CD8-positive, alpha-beta memory T cell (primary cell): ENCODE results near the gene PRELID1. TPM values are rescaled to one million over a fixed set of nuclear protein-coding genes. Genes with fewer than 3 reads are reported as not detected.

Experiments used
- CTCF ChIA-PET: fragments of 350-600 bp; sonication (Branson Sonifier 250); formaldehyde crosslinking; loops from one replicate; lab custom pipeline; 2021; ENCODE audit warnings: antibody characterized with exemption; lab: Charles Lee
- POLR2A ChIA-PET: fragments of 350-600 bp; sonication (Branson Sonifier 250); formaldehyde crosslinking; loops from one replicate; lab custom pipeline; 2021; ENCODE audit warnings: antibody characterized with exemption; lab: Charles Lee
- DNase-seq, 5 donors: peaks; one replicate each; pipeline versions ENCODE4 v3.0.0 to v3.0.0-alpha.2; 2020 to 2022; ENCODE audit warnings: mixed read lengths in 1 of 5
- H3K27ac ChIP-seq: one replicate; pipeline ENCODE4 v1.7.0; 2013; ENCODE audit warnings: low read depth, mild to moderate bottlenecking, low read length, moderate library complexity
- H3K27me3 ChIP-seq: 2 replicates; pipeline ENCODE4 v1.7.0; 2013; ENCODE audit warnings: low read length, mild to moderate bottlenecking; ENCODE audit not compliant: insufficient read depth, poor library complexity, severe bottlenecking
- H3K36me3 ChIP-seq: 2 replicates; pipeline ENCODE4 v1.7.0; 2013; ENCODE audit warnings: mild to moderate bottlenecking, low read length, moderate library complexity; ENCODE audit not compliant: insufficient read depth
- H3K4me1 ChIP-seq: 2 replicates; pipeline ENCODE4 v1.7.0; 2013; ENCODE audit warnings: mild to moderate bottlenecking, low read length, moderate library complexity; ENCODE audit not compliant: insufficient read depth
- H3K4me3 ChIP-seq: 2 replicates; pipeline ENCODE4 v1.7.0; 2013; ENCODE audit warnings: mild to moderate bottlenecking, low read length
- H3K9me3 ChIP-seq: 2 replicates; pipeline ENCODE4 v1.7.0; 2013; ENCODE audit warnings: mild to moderate bottlenecking, low read length
- H3K27ac Mint-ChIP-seq, 8 donors: one replicate each; pipeline ENCODE4 v1.8.0; 2020 to 2021; ENCODE audit warnings: mixed read lengths in 8 of 8, mild to moderate bottlenecking in 6 of 8, inconsistent platforms in 3 of 8, moderate library complexity in 3 of 8
- H3K27me3 Mint-ChIP-seq, 2 donors: one replicate each; pipeline ENCODE4 v1.8.0; 2020 to 2021; ENCODE audit warnings: mixed read lengths in 2 of 2, mild to moderate bottlenecking in 1 of 2, moderate library complexity in 1 of 2
- H3K36me3 Mint-ChIP-seq, 3 donors: one replicate each; pipeline ENCODE4 v1.8.0; 2020 to 2021; ENCODE audit warnings: mixed read lengths in 3 of 3, inconsistent platforms in 1 of 3, mild to moderate bottlenecking in 1 of 3
- H3K4me1 Mint-ChIP-seq, 3 donors: one replicate each; pipeline ENCODE4 v1.8.0; 2020 to 2021; ENCODE audit warnings: mixed read lengths in 3 of 3, inconsistent platforms in 1 of 3, mild to moderate bottlenecking in 1 of 3
- H3K4me3 Mint-ChIP-seq, 7 donors: one replicate each; pipeline ENCODE4 v1.8.0; 2020 to 2021; ENCODE audit warnings: mixed read lengths in 7 of 7, mild to moderate bottlenecking in 6 of 7, moderate library complexity in 4 of 7, inconsistent platforms in 2 of 7
- H3K9me3 Mint-ChIP-seq, 5 donors: one replicate each; pipeline ENCODE4 v1.8.0; 2020 to 2022; ENCODE audit warnings: mixed read lengths in 5 of 5, mild to moderate bottlenecking in 3 of 5, moderate library complexity in 2 of 5, inconsistent platforms in 1 of 5
- polyA plus RNA-seq: library from polyadenylated mRNA; unstranded; fragments of 300-500 nt; fragmentation: Illumina TruSeq; gene quantifications from one replicate; pipeline ENCODE4 v1.2.3, GENCODE V29; 2021
- total RNA-seq, 2 experiments: library from RNA; stranded (reverse); gene quantifications; one replicate each; pipeline ENCODE4 v1.2.3, GENCODE V29; 2021

PRELID1 gene
- total and polyA plus RNA-seq, 3 experiments from 2014 or later: 235 to 344 (median 342) TPM

- peaks cover 40% of the 10 kb centered on the region for H3K4me1 ChIP-seq
- peak overlapping the region; percentile 30 to 100 (median 97) for H3K4me3 Mint-ChIP-seq
- H3K27ac Mint-ChIP-seq: peak overlapping the region in 7 of 8 donors; percentile 17 to 100 (median 58)
- no peaks in the 10 kb centered on the region for H3K27me3 ChIP-seq
- DNase-seq: no peak
- no peaks in the 10 kb centered on the region for H3K9me3 ChIP-seq
- H3K36me3 ChIP-seq: peaks cover 17% of the 10 kb centered on the region
- H3K4me3 ChIP-seq: no peak overlapping the region
- CTCF ChIA-PET: interaction anchor here (0.9 to 6.0 kb wide), 2 partner anchors 40 to 54 kb away, joined by 3 to 37 read pairs; no protein-coding TSS in a partner anchor
- POLR2A ChIA-PET: interaction anchor here (1.8 kb wide), 1 partner anchor 11 kb away, joined by 5 read pairs; no protein-coding TSS in a partner anchor
- H3K4me1 Mint-ChIP-seq: peaks cover 47 to 68% (median 56%) of the 10 kb centered on the region in 3 donors
- H3K27me3 Mint-ChIP-seq: no peaks in the 10 kb centered on the region
- H3K36me3 Mint-ChIP-seq: peaks cover 0 to 53% (median 0%) of the 10 kb centered on the region in 3 donors
- H3K27ac ChIP-seq: no peak overlapping the region
- no peaks in the 10 kb centered on the region for H3K9me3 Mint-ChIP-seq
Observed at GRCh38 chr5:177349362-177349647, 45.7 kb downstream of the PRELID1 start.

GRCh38 chr5:177349762-177350161 is 46.2 kb downstream of the PRELID1 start:
- Mint-ChIP-seq H3K27ac (peak overlapping the region; percentile 31 to 100 (median 93)), H3K4me1 (peaks cover 51 to 72% (median 61%) of the 10 kb centered on the region in 3 donors), H3K36me3 (peaks cover 0 to 52% (median 0%) of the 10 kb centered on the region in 3 donors), H3K27me3 (no peaks in the 10 kb centered on the region), H3K4me3 (peak overlapping the region; percentile 97 to 100 (median 98)), H3K9me3 (no peaks in the 10 kb centered on the region)
- DNase-seq: peak in 1 of 5 donors; percentile 35
- no peaks in the 10 kb centered on the region for H3K27me3 ChIP-seq
- ChIA-PET CTCF (interaction anchor here (1.1 to 6.0 kb wide), 4 partner anchors 19 to 53 kb away, joined by 3 to 37 read pairs (median 10); no protein-coding TSS in a partner anchor), POLR2A (interaction anchor here (1.8 kb wide), 1 partner anchor 10 kb away, joined by 5 read pairs; no protein-coding TSS in a partner anchor)
- no peak overlapping the region for H3K27ac ChIP-seq
- no peak overlapping the region for H3K4me3 ChIP-seq
- peaks cover 17% of the 10 kb centered on the region for H3K36me3 ChIP-seq
- H3K4me1 ChIP-seq: peaks cover 40% of the 10 kb centered on the region
- no peaks in the 10 kb centered on the region for H3K9me3 ChIP-seq

DNA sequence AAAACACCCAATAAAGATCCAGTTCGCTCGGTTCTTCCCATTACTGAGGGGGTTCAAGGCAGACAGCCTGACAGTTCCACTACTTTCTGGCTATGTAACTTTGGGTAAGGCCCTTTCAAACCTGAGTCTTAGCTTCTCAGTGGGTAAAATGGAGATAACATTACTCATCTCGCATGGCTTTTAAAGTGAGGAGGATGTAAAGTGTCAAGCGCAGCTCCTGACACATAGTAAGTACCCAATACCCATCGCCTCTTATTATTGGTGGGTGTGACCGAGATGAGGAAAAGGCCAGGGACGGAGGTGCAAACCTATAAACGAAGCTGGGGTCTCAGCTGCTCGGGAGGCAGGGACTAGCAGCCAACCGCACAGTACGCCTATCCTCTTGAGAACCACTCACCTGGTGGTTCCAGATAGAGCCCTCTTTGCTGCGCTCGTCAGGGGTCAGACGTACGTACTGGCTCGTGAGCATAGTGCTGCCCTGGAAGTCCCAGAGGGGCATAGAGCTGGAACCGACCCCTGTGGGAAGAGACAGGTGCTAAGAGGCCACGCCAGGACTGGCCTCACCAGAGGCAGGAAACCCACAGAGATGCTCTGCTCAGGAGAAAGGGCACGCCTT is 47.3 kb downstream of the PRELID1 start:
- Histone ChIP-seq H3K4me3 (peak overlapping the region; percentile 93), H3K27ac (peak overlapping the region; percentile 96), H3K9me3 (no peaks in the 10 kb centered on the region), H3K27me3 (no peaks in the 10 kb centered on the region), H3K4me1 (peaks cover 50% of the 10 kb centered on the region), H3K36me3 (peaks cover 17% of the 10 kb centered on the region)
- peak in 1 of 5 donors; percentile 43 for DNase-seq
- Mint-ChIP-seq H3K36me3 (peaks cover 0 to 47% (median 0%) of the 10 kb centered on the region in 3 donors), H3K4me3 (peak overlapping the region; percentile 97 to 100 (median 98)), H3K9me3 (no peaks in the 10 kb centered on the region), H3K4me1 (peaks cover 59 to 76% (median 72%) of the 10 kb centered on the region in 3 donors), H3K27me3 (no peaks in the 10 kb centered on the region), H3K27ac (peak overlapping the region; percentile 94 to 100 (median 100))
- ChIA-PET CTCF (interaction anchor here (1.0 to 11.5 kb wide), 10 partner anchors 10 to 962 kb away, joined by 3 to 118 read pairs (median 6); partner anchors contain the start of genes HIGD2A, NOP16 and PDLIM7), POLR2A (interaction anchor here (1.0 to 2.7 kb wide), 6 partner anchors 9 to 109 kb away, joined by 3 to 23 read pairs (median 6); partner anchors contain the start of gene PRR7)

- Histone ChIP-seq H3K9me3 (no peaks in the 10 kb centered on the region), H3K27ac (peak within 1 kb of the TSS; percentile 96), H3K27me3 (no peaks in the 10 kb centered on the region), H3K4me3 (peak within 1 kb of the TSS; percentile 93), H3K36me3 (peaks cover 13% of the 10 kb centered on the region), H3K4me1 (peaks cover 57% of the 10 kb centered on the region)
- H3K4me3 Mint-ChIP-seq: peak within 1 kb of the TSS; percentile 97 to 100 (median 98)
- peak; percentile 85 to 94 (median 91) for DNase-seq
- no peaks in the 10 kb centered on the region for H3K27me3 Mint-ChIP-seq
- H3K9me3 Mint-ChIP-seq: no peaks in the 10 kb centered on the region
- H3K27ac Mint-ChIP-seq: peak within 1 kb of the TSS; percentile 94 to 100 (median 100)
- peaks cover 0 to 39% (median 0%) of the 10 kb centered on the region in 3 donors for H3K36me3 Mint-ChIP-seq
- CTCF ChIA-PET: interaction anchor here (1.0 to 11.5 kb wide), 9 partner anchors 10 to 963 kb away, joined by 3 to 118 read pairs (median 7); partner anchors contain the start of genes HIGD2A, NOP16 and PDLIM7
- POLR2A ChIA-PET: interaction anchor here (0.6 to 2.7 kb wide), 10 partner anchors 9 to 218 kb away, joined by 3 to 23 read pairs (median 4); partner anchors contain the start of genes GRK6, NSD1 and PRR7
- peaks cover 61 to 76% (median 72%) of the 10 kb centered on the region in 3 donors for H3K4me1 Mint-ChIP-seq
Observed at GRCh38 chr5:177351392-177352329, 48.1 kb downstream of the PRELID1 start, which contains the start of gene LMAN2. Gene LMAN2 (minus strand): TSS chr5:177351668. CDS start chr5:177351647, 21 bp downstream.

GRCh38 chr5:177353093-177353492 is 49.5 kb downstream of the PRELID1 start:
- H3K4me3 Mint-ChIP-seq: peak overlapping the region in 3 of 7 donors; percentile 43 to 51 (median 44)
- Histone ChIP-seq H3K27me3 (no peaks in the 10 kb centered on the region), H3K4me3 (no peak overlapping the region), H3K4me1 (peaks cover 58% of the 10 kb centered on the region), H3K36me3 (peaks cover 13% of the 10 kb centered on the region), H3K9me3 (no peaks in the 10 kb centered on the region), H3K27ac (no peak overlapping the region)
- H3K4me1 Mint-ChIP-seq: peaks cover 62 to 74% (median 72%) of the 10 kb centered on the region in 3 donors
- CTCF ChIA-PET: interaction anchor here (1.2 to 11.5 kb wide), 5 partner anchors 9 to 102 kb away, joined by 5 to 118 read pairs (median 13); no protein-coding TSS in a partner anchor
- peaks cover 0 to 2% (median 0%) of the 10 kb centered on the region in 5 donors for H3K9me3 Mint-ChIP-seq
- no peak for DNase-seq
- H3K27ac Mint-ChIP-seq: peak overlapping the region in 2 of 8 donors; percentile 50 to 62
- no peaks in the 10 kb centered on the region for H3K27me3 Mint-ChIP-seq
- POLR2A ChIA-PET: interaction anchor here (0.6 to 1.5 kb wide), 2 partner anchors 17 to 220 kb away, joined by 3 to 4 read pairs; partner anchors contain the start of gene NSD1
- peaks cover 0 to 30% (median 0%) of the 10 kb centered on the region in 3 donors for H3K36me3 Mint-ChIP-seq

DNA sequence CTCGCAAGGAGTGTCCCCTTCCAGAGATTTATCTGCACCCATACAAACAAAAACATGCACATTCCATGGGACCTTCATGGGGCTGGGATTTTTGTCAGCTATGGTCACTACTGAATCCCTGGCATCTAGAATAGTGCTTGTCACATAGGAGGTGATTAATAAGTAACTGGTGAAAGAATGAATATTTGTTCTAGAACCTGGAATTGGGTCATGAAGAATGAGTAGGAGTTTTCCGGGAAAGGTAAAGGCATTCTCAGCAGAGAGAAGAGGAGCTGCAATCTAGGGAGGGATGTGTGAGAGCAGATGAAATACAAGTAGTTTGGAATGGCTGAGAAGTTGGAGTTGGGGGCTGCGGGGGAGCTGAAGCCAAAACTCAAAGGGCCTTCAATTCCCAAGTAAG is 50.7 kb downstream of the PRELID1 start:
- peaks cover 0 to 2% (median 0%) of the 10 kb centered on the region in 5 donors for H3K9me3 Mint-ChIP-seq
- peaks cover 9% of the 10 kb centered on the region for H3K36me3 ChIP-seq
- H3K27me3 Mint-ChIP-seq: no peaks in the 10 kb centered on the region
- peaks cover 66 to 76% (median 76%) of the 10 kb centered on the region in 3 donors for H3K4me1 Mint-ChIP-seq
- ChIA-PET POLR2A (no interaction called here), CTCF (interaction anchor here (0.9 to 11.5 kb wide), 6 partner anchors 16 to 103 kb away, joined by 3 to 118 read pairs (median 6); no protein-coding TSS in a partner anchor)
- H3K36me3 Mint-ChIP-seq: peaks cover 0 to 33% (median 0%) of the 10 kb centered on the region in 3 donors
- no peaks in the 10 kb centered on the region for H3K27me3 ChIP-seq
- peaks cover 59% of the 10 kb centered on the region for H3K4me1 ChIP-seq
- DNase-seq: no peak
- peak overlapping the region in 3 of 7 donors; percentile 21 to 53 (median 51) for H3K4me3 Mint-ChIP-seq
- H3K27ac ChIP-seq: no peak overlapping the region
- H3K9me3 ChIP-seq: no peaks in the 10 kb centered on the region
- H3K27ac Mint-ChIP-seq: peak overlapping the region in 3 of 8 donors; percentile 40 to 81 (median 80)
- no peak overlapping the region for H3K4me3 ChIP-seq

DNA sequence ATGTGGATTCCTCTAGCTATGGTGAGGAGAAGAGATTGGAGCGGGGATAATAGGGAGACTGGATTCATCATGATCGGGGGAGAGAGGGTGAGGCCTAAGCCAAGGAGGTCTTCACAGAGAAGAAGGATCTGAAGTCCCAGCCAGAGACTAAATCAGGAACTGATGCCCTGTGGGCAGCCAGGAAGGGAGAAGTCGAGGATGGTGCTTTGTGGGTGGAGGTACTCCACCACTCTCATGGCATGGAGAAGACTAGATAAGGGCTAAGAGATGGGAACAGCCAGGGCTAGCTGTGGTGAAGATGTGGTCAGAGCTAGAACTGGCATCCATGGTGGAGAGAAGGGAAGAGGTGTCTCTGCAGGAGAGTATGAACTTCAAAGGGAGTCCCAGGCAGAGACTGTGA is 51.1 kb downstream of the PRELID1 start:
- Histone ChIP-seq H3K9me3 (no peaks in the 10 kb centered on the region), H3K27ac (no peak overlapping the region), H3K4me3 (no peak overlapping the region), H3K36me3 (peaks cover 4% of the 10 kb centered on the region), H3K4me1 (peaks cover 59% of the 10 kb centered on the region), H3K27me3 (no peaks in the 10 kb centered on the region)
- Mint-ChIP-seq H3K9me3 (peaks cover 0 to 2% (median 0%) of the 10 kb centered on the region in 5 donors), H3K27me3 (no peaks in the 10 kb centered on the region), H3K27ac (peak overlapping the region in 3 of 8 donors; percentile 24 to 81 (median 40)), H3K4me3 (peak overlapping the region in 1 of 7 donors; percentile 53), H3K36me3 (peaks cover 0 to 29% (median 0%) of the 10 kb centered on the region in 3 donors), H3K4me1 (peaks cover 66 to 76% (median 76%) of the 10 kb centered on the region in 3 donors)
- ChIA-PET POLR2A (no interaction called here), CTCF (interaction anchor here (0.9 to 11.5 kb wide), 8 partner anchors 15 to 102 kb away, joined by 3 to 118 read pairs (median 6); no protein-coding TSS in a partner anchor)
- no peak for DNase-seq
